GM21381 (cell line): ENCODE measurements around the gene QPCTL.
"Not testable (repeated sequence)": the region's sequence is repeated elsewhere in the genome, so short reads cannot be mapped to it uniquely, and the experiment has no call there.

Experiments
- ATAC-seq: cut with Tn5 transposase; IDR thresholded peaks from one replicate; pipeline ENCODE4 v1.9.1; 2021; ENCODE audit warnings: mild to moderate bottlenecking, moderate library complexity; ENCODE audit not compliant: unreplicated experiment

QPCTL gene

DNA sequence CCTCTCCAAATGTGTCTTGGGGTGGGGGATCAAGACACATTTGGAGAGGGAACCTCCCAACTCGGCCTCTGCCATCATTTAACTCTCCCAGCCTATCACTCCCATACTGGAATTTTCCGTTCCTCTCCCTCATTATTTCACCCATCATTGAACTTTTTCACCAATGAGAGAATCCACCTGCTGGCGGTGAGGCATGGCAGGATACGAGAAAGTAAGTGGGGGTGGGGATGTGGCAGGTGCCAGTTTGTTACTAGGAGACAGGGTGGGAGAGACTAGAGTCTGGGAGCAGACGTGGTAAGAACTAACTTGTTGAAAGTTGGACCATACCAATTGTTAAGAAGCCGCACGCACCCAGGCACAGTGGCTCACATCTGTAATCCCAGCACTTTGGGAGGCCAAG lies 17.5 kb upstream of the QPCTL start:
- ATAC-seq: no peak

DNA sequence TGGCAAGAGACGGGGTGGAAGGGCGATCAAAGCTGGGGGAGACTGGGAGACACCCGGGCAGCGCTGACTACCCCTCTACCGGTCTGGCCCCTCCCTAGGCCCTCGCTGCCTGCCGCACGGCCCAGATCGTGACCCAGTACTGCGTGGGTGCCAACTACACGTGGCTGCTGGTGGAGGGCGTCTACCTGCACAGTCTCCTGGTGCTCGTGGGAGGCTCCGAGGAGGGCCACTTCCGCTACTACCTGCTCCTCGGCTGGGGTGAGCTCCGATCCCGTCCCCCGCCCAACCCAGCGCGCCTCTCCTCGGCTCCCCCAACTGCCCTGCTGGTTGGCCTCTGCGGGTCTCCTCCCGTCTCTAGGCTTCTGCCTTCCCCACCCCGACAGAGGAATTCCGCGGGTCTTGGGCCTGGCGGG lies 15.6 kb upstream of the QPCTL start:
- ATAC-seq: no peak

DNA sequence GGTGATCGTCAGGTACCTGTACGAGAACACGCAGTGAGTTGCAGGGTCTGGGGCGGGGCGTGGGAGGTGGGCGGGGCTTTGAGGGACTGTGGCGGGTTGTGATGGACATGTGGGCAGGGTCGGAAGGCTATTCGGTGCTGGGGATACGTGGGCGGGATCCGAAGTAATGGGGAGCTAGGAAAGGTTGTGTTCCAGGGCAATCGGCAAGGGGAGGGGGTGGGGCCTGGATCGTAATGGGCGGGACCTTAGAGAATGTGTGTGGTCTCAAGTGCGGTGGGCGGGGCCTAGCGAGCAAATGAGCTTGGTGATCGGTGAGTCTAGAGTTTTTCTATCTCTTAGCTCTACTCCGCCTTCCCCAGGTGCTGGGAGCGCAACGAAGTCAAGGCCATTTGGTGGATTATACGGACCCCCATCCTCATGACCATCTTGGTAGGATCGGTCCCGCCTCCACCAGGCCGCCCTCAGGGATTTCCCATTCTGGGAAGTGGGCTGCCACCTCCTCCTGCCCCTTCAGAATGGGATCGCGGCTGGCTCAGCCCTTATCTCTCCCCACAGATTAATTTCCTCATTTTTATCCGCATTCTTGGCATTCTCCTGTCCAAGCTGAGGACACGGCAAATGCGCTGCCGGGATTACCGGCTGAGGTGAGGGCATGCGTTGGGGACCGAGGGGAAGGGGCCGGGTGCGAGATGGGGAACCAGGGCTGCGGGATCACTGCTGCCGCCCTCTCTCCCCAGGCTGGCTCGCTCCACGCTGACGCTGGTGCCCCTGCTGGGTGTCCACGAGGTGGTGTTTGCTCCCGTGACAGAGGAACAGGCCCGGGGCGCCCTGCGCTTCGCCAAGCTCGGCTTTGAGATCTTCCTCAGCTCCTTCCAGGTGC lies 14.9 kb upstream of the QPCTL start:
- ATAC-seq: no peak

DNA sequence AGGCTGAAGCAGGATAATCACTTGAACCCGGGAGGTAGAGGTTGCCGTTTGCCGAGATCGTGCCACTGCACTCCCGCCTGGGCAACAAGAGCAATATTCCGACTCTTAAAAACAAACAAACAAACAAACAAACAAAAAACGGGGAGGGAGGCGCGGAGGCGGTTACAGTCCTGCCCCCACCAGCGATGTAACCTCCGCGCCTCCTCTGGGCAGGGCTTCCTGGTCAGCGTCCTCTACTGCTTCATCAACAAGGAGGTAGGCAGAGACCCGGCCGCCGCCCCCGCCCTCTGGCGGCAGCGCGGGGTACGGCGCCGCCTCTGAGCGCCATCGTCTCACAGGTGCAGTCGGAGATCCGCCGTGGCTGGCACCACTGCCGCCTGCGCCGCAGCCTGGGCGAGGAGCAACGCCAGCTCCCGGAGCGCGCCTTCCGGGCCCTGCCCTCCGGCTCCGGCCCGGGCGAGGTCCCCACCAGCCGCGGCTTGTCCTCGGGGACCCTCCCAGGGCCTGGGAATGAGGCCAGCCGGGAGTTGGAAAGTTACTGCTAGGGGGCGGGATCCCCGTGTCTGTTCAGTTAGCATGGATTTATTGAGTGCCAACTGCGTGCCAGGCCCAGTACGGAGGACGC lies 11.0 kb upstream of the QPCTL start:
- ATAC-seq: peak; percentile 62

DNA sequence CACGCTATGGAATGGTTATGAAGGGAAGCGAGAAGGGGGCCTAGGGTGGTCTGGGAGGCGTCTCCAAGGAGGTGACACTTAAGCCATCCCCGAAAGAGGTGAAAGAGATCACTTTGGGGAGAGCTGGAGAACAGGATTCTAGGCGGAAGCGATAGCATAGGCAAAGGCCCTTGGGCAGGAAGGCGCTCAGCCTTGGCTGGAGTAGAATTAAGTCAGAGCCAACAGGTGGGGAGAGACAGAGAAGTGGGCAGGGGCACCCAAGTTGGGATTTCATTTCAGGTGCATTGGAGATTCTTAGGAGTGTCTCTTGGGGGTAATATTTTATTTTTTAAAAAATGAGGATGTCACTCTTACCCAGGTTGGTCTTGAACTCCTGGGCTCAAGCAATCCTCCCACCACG lies 10.3 kb upstream of the QPCTL start:
- ATAC-seq: no peak

DNA sequence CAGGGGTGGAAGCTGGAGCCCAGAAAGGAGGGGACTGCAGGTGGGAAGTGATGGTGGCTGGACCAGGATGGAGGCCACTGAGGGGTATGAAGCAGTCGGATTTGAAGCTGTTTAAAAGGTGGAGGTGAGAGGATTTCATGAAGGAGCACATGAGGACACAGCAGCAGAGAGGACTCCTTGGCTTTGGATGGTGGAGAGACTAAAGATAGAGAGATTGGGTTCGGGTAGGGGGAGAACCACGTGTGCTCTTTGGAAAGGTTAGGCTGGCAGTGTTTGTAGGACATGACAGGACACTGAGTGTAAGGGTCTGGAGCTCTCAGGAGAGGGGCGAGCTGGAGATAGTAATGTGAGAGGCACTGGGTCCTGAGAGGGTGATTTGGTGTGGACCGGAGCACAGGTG lies 9.6 kb upstream of the QPCTL start:
- ATAC-seq: no peak

DNA sequence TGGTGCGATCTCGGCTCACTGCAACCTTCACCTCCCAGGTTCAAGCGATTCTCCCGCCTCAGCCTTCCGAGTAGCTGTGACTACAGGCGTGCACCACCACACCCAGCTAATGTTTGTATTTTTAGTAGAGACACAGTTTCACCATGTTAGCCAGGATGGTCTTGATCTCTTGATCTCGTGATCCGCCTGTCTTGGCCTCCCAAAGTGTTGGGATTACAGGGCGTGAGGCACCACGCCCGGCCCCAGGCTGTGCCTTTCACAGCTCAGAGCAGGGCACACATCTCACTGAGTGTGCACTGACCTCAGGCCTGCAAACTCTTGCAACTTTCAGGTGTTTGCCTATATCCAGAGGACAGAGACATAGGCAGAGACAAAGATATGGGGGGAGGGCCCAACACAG lies 7.4 kb upstream of the QPCTL start:
- ATAC-seq: not testable (repeated sequence)

DNA sequence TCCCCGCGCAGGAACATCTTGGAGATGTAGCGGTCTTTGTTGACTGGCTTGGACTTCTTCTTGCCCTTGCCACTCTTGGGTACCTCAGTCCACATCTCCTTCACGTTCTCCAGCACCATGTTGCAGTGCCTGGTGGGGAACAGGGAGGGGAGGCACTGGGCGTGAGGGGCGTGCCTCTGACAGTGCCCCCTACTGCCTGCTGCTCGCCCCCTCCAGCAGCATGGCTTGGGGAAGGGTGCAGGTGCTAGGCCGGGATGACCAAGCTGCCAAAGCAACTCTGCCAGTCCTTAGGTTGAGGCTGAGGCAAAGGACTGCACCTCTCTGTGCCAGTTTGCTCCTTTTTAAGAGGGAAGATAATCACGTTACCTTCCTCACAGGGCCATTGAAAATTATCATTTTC lies 4.9 kb upstream of the QPCTL start:
- ATAC-seq: no peak

DNA sequence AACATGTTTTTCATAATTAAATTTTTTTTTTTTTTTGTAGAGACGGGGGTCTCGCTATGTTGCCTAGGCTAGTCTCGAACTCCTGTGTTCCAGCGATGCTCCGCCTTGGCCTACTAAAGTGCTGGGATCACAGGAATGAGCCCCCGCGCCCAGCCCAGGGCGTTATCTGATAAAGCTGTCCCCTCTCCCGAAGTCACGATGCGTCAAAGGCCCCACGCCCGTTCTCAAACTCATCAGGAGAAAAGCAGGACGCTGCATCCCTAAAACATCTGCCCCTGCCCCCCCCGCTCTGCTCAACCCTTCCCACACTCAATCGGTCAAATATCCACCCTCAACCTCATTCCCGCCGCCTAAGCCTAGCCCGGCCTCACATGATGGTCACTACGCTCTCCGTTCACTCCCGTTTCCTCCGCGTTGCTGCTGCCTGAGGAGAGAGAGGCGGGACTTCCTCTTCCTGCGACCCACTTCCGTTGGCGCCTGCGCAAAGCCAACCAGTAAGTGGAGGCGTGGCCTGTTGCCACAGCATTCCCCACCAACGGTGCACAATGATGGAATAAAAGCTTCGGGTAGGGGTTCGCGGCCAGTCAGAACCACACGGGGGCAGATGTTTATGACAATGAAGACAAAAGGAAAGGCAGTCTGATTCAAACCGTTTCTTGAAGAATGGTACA lies 815 bp upstream of the QPCTL start, which contains the start of gene SNRPD2:
Gene SNRPD2 (minus strand): TSS at position 438 of the 671 bp plus-strand sequence. CDS start 65 bp downstream, at position 373.
- ATAC-seq: peak; percentile 56

DNA sequence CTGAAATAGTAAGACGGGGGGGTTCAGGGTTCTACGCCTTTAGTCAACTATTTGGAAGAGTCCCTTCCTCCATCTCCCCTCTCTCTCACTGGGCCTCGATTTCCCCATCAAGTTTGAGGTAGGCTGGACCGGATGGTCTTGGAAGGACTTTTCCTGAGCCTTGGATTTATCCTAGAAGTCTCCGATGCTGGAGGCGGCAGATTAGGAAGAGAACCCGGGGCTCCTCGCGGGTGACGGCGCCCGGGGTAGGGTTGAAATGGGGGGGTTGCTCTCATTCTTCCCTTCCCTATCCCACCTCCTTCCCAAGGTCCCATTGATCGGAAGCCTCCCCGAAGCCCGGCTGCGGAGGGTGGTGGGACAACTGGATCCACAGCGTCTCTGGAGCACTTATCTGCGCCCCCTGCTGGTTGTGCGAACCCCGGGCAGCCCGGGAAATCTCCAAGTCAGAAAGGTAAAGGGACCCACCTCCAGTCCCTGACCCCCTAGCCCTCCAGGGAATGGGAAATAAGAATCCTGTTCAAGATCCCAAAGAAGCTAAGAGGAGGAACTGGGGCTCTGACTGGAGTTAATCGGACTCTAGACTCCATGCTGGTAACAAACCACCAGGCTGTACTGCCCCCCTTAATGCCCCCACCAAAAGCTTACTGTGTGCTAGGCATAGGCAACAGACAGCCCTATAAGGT lies 781 bp downstream of the QPCTL start:
- ATAC-seq: no peak

DNA sequence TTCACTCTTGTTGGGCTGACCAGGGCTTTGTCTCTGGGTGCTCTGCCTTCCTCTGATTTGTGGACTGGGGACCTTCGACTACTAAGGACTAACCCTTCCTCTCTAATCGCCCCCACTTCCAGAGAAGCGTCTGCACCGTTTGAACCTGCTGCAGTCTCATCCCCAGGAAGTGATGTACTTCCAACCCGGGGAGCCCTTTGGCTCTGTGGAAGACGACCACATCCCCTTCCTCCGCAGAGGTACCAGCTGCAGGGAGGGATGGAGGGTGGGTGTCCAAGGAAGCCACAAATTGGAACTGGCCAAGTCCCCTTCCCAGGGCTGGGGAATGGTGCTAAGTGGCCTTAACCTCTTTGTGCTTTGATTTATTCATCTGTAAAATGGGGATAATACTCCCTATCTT lies 9.2 kb downstream of the QPCTL start:
- no peak for ATAC-seq

DNA sequence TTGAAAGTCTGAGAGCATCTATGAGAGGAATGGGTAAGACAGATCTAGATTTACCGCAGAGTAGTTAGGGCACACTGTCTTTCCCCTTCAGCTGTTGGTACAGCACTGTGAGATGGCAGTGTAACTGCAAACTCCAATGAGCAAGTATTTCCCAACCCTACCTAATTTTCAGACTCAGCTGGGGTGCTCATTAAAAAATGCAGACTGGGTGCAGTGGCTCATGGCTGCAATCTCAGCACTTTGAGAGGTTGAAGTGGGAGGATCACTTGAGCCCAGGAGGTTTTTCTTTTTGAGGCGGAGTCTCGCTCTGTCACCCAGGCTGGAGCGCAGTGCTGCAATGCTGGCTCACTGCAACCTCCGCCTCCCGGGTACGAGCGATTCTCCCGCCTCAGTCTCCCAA lies 12.6 kb downstream of the QPCTL start:
- ATAC-seq: no peak

DNA sequence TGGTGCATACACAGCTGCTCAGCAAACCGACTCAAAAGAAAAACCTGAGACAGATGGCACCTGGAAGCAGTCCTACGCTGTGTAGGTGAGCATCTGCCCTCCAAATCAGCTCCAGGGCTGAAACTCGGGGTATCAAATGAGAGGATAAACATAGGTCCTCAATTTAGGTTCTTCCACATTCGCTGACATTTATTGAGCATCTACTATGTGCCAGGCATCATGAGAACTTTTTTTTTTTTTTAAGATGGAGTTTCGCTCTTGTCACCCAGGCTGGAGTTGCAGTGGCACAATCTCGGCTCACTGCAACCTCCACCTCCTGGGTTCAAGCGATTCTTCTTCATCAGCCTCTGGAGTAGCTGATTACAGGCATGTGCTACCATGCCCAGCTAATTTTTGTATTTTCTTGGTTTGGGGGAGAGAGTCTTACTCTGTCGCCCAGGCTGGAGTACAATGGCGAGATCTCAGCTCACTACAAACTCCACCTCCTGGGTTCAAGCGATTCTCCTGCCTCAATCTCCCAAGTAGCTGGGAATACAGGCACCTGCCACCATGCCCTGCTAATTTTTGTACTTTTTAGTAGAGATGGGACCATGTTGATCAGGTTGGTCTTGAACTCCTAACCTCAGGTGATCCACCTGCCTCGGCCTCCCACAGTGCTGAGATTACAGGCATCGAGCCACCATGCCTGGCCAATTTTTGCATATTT lies 13.4 kb downstream of the QPCTL start:
- no peak for ATAC-seq

DNA sequence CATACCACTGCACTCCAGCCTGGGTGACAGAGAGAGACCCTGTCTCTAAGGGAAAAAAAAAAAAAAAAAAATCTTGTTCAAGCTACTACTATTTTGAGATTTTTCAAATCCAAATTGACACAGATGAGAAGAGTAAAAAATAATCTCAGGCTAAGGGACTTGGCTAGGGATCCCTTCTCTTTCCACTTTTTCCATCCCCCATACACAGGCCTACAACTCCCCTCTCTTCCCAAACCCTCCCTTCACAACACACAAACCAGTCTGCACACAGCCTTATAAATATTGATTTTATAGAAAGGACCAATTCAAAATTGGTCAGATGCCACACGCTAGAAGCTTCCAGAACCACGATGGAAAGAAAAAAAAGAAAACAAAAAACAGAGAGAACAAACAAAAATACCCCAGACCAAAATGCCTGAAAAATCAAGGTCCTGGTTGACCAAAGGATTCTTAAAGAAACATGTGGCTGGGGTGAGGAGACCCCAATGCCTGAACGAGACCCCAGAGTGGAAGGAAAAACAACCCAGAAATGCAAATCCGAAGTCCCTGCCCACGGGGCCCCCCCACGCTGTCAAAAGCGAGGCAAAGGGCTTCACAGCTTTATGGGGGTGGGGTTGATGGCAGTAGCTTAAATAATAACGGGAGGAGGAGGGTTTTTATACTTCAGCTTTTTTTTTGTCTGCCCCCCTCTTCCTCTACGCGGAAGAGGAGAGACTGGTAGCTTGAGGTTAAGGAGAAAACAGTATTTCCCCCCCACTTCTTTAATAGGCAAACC lies 18.1 kb downstream of the QPCTL start:
- ATAC-seq: no peak

DNA sequence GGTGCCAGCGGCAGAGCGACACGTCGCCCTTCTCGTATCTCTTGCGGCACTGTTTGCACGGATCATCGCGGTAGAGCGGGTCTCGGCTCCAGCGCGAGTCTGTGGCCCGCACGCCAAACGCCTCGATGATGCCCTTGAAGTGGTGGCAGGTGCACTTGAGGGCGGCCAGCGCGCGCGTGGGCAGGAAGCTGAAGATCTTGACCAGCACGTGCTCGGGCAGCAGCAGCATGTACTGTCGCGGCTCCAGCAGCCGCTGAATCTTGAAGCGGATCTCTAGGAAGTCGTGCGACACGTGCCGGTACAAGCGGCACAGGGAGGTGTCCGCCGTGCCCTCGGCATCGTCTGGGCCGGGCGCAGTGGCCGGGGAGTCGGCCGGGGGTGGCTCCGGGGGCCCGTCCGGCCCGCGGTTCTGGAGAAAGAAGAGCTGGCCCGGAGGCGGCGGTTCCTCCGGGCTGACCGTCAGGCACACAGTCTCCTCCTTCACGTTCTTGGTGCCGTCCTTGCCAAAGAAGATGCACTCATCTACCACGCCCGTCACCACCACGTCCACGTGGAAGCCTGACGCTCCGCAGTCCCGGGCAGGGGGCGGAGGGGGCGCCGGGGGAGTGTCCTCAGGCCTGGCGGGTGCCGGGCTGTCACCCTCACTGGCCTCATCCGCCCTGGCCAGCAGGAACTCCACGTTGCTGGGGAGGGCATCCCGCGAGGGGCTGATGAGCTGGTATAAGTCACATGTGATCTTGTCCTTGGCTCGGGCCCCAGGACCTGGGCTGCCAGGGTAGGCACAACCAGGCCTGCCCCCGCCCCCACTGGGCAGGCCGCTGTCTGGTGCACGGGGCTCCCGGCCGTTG lies 19.6 kb downstream of the QPCTL start:
- ATAC-seq: no peak

DNA sequence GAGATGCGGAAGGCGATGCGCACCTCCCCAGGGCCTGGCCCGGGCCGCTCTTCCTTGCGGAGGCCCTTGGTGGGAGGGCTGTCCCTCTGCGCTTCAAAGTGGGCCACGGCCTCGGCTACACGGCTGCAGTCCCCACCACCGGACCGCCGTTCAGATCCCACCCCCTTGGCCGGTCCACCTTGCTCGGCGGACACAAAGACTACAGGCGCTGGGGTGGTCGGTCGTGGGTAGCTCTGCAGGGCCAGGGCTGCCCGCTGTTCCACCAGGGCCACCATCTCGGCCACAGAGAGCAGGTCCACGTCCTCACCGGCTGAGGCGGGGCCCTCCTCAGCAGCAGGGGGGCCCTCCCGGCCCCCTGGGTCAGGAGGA lies 20.2 kb downstream of the QPCTL start:
- no peak for ATAC-seq

DNA sequence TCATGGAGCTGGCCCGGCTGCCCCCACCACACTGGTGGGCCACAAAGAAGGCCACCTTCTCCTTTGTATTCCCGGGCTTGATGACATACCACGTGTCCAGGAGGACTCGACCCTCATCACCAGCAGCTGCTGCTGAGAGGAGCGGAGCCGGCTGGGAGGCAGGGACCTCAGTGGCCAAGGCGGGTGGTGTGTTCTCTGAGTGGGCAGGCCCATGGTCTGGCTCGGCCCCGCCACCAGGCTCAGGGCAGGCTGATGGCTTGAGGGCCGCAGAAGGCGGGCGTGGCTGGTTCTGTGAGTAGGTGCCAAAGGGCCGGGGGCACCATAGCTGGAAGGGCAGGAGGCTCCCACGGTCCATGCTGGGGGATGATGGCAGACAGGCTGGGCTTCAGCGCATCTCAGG lies 20.7 kb downstream of the QPCTL start:
- no peak for ATAC-seq

DNA sequence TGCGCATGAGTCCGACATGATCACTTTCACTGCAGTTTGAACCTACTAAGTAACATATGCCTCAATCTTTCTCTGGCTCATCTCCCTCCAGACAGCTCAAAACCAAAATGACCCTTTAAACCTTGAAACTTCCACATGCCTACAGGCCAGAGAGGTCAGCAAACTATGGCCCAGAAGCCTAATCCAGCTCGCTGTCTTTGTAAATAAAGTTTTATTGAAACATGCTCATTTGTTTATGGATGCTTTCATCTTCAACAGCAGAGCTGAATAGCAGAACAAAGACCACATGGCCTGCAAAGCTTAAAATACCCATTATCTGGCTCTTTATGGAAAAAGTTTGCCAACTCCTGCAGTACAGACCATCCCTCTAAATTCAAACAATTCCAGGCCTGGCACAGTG lies 22.7 kb downstream of the QPCTL start:
- no peak for ATAC-seq
